SU-DHL-6 (cell line): Measurements from ENCODE around the gene KHDC3L.

Source experiments
- CTCF ChIP-seq: fragments of 200-600 bp; sonication (generic); IDR thresholded peaks from one replicate; pipeline ENCODE4 v1.5.1; 2017; ENCODE audit warnings: antibody characterized with exemption, mild to moderate bottlenecking, low read length, moderate library complexity; ENCODE audit not compliant: insufficient read depth, poor library complexity, severe bottlenecking
- EZH2phosphoT487 ChIP-seq: fragments of 200-600 bp; sonication (generic), shearing (Covaris generic); conservative IDR thresholded peaks from 2 replicates; pipeline ENCODE4 v1.6.1; 2018; ENCODE audit warnings: mild to moderate bottlenecking, antibody characterized with exemption, low read length, moderate library complexity, mixed read lengths

GRCh38 chr6:73362358-73362757 lies at the start of gene KHDC3L:
- TF ChIP-seq CTCF (no peak), EZH2phosphoT487 (no peak)
